ENCODE results near the gene PARD3. TPM values are rescaled to one million over a fixed set of nuclear protein-coding genes. Genes with fewer than 3 reads are reported as not detected.

The PARD3 gene
- total RNA-seq, 2 experiments from 2014 or later: 2.2 to 2.8 TPM

GRCh38 chr10:34773636-34774630 lies 41.2 kb downstream of the PARD3 start:
- ATAC-seq: no peak
- Mint-ChIP-seq H3K27ac (no peak overlapping the region), H3K4me1 (no peaks in the 10 kb centered on the region), H3K36me3 (ENCODE audit: low read depth) (no peaks in the 10 kb centered on the region), H3K9me3 (ENCODE audit: low read depth) (no peaks in the 10 kb centered on the region), H3K27me3 (peaks cover 13% of the 10 kb centered on the region), H3K4me3 (no peak overlapping the region)
- no peak for DNase-seq
- CTCF ChIA-PET: no interaction called here
- intact Hi-C loops (cut with DNase I, micrococcal nuclease): no loop called here
- POLR2A ChIA-PET: no interaction called here

- no peak overlapping the region for H3K27ac Mint-ChIP-seq
- no peak for ATAC-seq
- H3K9me3 Mint-ChIP-seq (ENCODE audit: low read depth): no peaks in the 10 kb centered on the region
- no peak for DNase-seq
- H3K27me3 Mint-ChIP-seq: peaks cover 10% of the 10 kb centered on the region
- H3K36me3 Mint-ChIP-seq (ENCODE audit: low read depth): no peaks in the 10 kb centered on the region
- CTCF ChIA-PET: no interaction called here
- intact Hi-C loops (cut with DNase I, micrococcal nuclease): no loop called here
- H3K4me3 Mint-ChIP-seq: no peak overlapping the region
- POLR2A ChIA-PET: no interaction called here
- no peaks in the 10 kb centered on the region for H3K4me1 Mint-ChIP-seq
Observed at GRCh38 chr10:34771525-34771924, 43.6 kb downstream of the PARD3 start.

GRCh38 chr10:34771106-34771505 lies 44.0 kb downstream of the PARD3 start:
- peaks cover 10% of the 10 kb centered on the region for H3K27me3 Mint-ChIP-seq

GRCh38 chr10:34769899-34770298 lies 45.2 kb downstream of the PARD3 start:
- ChIA-PET POLR2A (no interaction called here), CTCF (no interaction called here)
- intact Hi-C loops (cut with DNase I, micrococcal nuclease): no loop called here
- ATAC-seq (no peak), DNase-seq (no peak)
- Mint-ChIP-seq H3K9me3 (ENCODE audit: low read depth) (no peaks in the 10 kb centered on the region), H3K4me1 (no peaks in the 10 kb centered on the region), H3K4me3 (no peak overlapping the region), H3K27me3 (peaks cover 10% of the 10 kb centered on the region), H3K27ac (no peak overlapping the region), H3K36me3 (ENCODE audit: low read depth) (no peaks in the 10 kb centered on the region)

More at GRCh38 chr10:34771106-34771505, 44.0 kb downstream of the PARD3 start:
- Mint-ChIP-seq H3K4me1 (no peaks in the 10 kb centered on the region), H3K4me3 (no peak overlapping the region), H3K27ac (no peak overlapping the region), H3K9me3 (ENCODE audit: low read depth) (no peaks in the 10 kb centered on the region), H3K36me3 (ENCODE audit: low read depth) (no peaks in the 10 kb centered on the region)
- ATAC-seq (no peak), DNase-seq (no peak)
- intact Hi-C loops (cut with DNase I, micrococcal nuclease): no loop called here
- CTCF ChIA-PET: no interaction called here
- POLR2A ChIA-PET: no interaction called here

GRCh38 chr10:34768972-34769330 lies 46.1 kb downstream of the PARD3 start:
- Mint-ChIP-seq H3K36me3 (ENCODE audit: low read depth) (no peaks in the 10 kb centered on the region), H3K27ac (no peak overlapping the region), H3K4me3 (no peak overlapping the region), H3K27me3 (peaks cover 10% of the 10 kb centered on the region), H3K9me3 (ENCODE audit: low read depth) (no peaks in the 10 kb centered on the region), H3K4me1 (no peaks in the 10 kb centered on the region)
- ChIA-PET POLR2A (no interaction called here), CTCF (no interaction called here)
- ATAC-seq (no peak), DNase-seq (no peak)
- intact Hi-C loops (cut with DNase I, micrococcal nuclease): no loop called here

- no peaks in the 10 kb centered on the region for H3K4me1 Mint-ChIP-seq
- ChIA-PET POLR2A (no interaction called here), CTCF (no interaction called here)
- no peak overlapping the region for H3K4me3 Mint-ChIP-seq
- no peaks in the 10 kb centered on the region for H3K9me3 Mint-ChIP-seq (ENCODE audit: low read depth)
- no peaks in the 10 kb centered on the region for H3K36me3 Mint-ChIP-seq (ENCODE audit: low read depth)
- no peak for DNase-seq
- no peak for ATAC-seq
- H3K27ac Mint-ChIP-seq: no peak overlapping the region
- H3K27me3 Mint-ChIP-seq: peaks cover 10% of the 10 kb centered on the region
- intact Hi-C loops (cut with DNase I, micrococcal nuclease): no loop called here
Observed at GRCh38 chr10:34768261-34768971, 46.7 kb downstream of the PARD3 start.

GRCh38 chr10:34766811-34767494 lies 48.1 kb downstream of the PARD3 start:
- DNase-seq: no peak
- no peak for ATAC-seq
- H3K36me3 Mint-ChIP-seq (ENCODE audit: low read depth): no peaks in the 10 kb centered on the region
- intact Hi-C loops (cut with DNase I, micrococcal nuclease): no loop called here
- H3K4me3 Mint-ChIP-seq: no peak overlapping the region
- ChIA-PET POLR2A (no interaction called here), CTCF (interaction anchor here (1.6 kb wide), 1 partner anchor 112 kb away, joined by 3 read pairs; no protein-coding TSS in a partner anchor)
- H3K27me3 Mint-ChIP-seq: peaks cover 13% of the 10 kb centered on the region
- H3K27ac Mint-ChIP-seq: no peak overlapping the region
- no peaks in the 10 kb centered on the region for H3K4me1 Mint-ChIP-seq
- H3K9me3 Mint-ChIP-seq (ENCODE audit: low read depth): no peaks in the 10 kb centered on the region

- H3K4me1 Mint-ChIP-seq: no peaks in the 10 kb centered on the region
Observed at GRCh38 chr10:34766266-34766600, 48.9 kb downstream of the PARD3 start.

GRCh38 chr10:34764472-34764946 lies 50.6 kb downstream of the PARD3 start:
- no peak overlapping the region for H3K27ac Mint-ChIP-seq
- no peaks in the 10 kb centered on the region for H3K4me1 Mint-ChIP-seq
- ATAC-seq (no peak), DNase-seq (no peak)
- intact Hi-C loops (cut with DNase I, micrococcal nuclease): no loop called here
- no peak overlapping the region for H3K4me3 Mint-ChIP-seq
- ChIA-PET POLR2A (no interaction called here), CTCF (no interaction called here)
- no peaks in the 10 kb centered on the region for H3K9me3 Mint-ChIP-seq (ENCODE audit: low read depth)
- H3K27me3 Mint-ChIP-seq: peaks cover 6% of the 10 kb centered on the region
- H3K36me3 Mint-ChIP-seq (ENCODE audit: low read depth): no peaks in the 10 kb centered on the region

More at GRCh38 chr10:34766266-34766600, 48.9 kb downstream of the PARD3 start:
- Mint-ChIP-seq H3K9me3 (ENCODE audit: low read depth) (no peaks in the 10 kb centered on the region), H3K27ac (no peak overlapping the region), H3K4me3 (no peak overlapping the region), H3K27me3 (peaks cover 15% of the 10 kb centered on the region), H3K36me3 (ENCODE audit: low read depth) (no peaks in the 10 kb centered on the region)
- DNase-seq (no peak), ATAC-seq (no peak)
- POLR2A ChIA-PET: no interaction called here
- CTCF ChIA-PET: interaction anchor here (1.6 kb wide), 1 partner anchor 111 kb away, joined by 3 read pairs; no protein-coding TSS in a partner anchor
- intact Hi-C loops (cut with DNase I, micrococcal nuclease): no loop called here

GRCh38 chr10:34762603-34763299 lies 52.3 kb downstream of the PARD3 start:
- POLR2A ChIA-PET: no interaction called here
- intact Hi-C loops (cut with DNase I, micrococcal nuclease): no loop called here
- no peak overlapping the region for H3K27ac Mint-ChIP-seq
- no peak for DNase-seq
- no peaks in the 10 kb centered on the region for H3K36me3 Mint-ChIP-seq (ENCODE audit: low read depth)
- H3K4me1 Mint-ChIP-seq: peaks cover 9% of the 10 kb centered on the region
- H3K4me3 Mint-ChIP-seq: no peak overlapping the region
- H3K27me3 Mint-ChIP-seq: peaks cover 6% of the 10 kb centered on the region
- no peak for ATAC-seq
- CTCF ChIA-PET: interaction anchor here (0.7 to 1.0 kb wide), 2 partner anchors 15 to 29 kb away, joined by 3 to 4 read pairs; no protein-coding TSS in a partner anchor
- H3K9me3 Mint-ChIP-seq (ENCODE audit: low read depth): peaks cover 4% of the 10 kb centered on the region

- no peak overlapping the region for H3K4me3 Mint-ChIP-seq
- peaks cover 4% of the 10 kb centered on the region for H3K9me3 Mint-ChIP-seq (ENCODE audit: low read depth)
- H3K27me3 Mint-ChIP-seq: peaks cover 6% of the 10 kb centered on the region
- CTCF ChIA-PET: interaction anchor here (0.7 kb wide), 1 partner anchor 29 kb away, joined by 3 read pairs; no protein-coding TSS in a partner anchor
- H3K4me1 Mint-ChIP-seq: peaks cover 9% of the 10 kb centered on the region
- intact Hi-C loops (cut with DNase I, micrococcal nuclease): no loop called here
- DNase-seq: no peak
- POLR2A ChIA-PET: no interaction called here
- no peak overlapping the region for H3K27ac Mint-ChIP-seq
- ATAC-seq: no peak
- H3K36me3 Mint-ChIP-seq (ENCODE audit: low read depth): no peaks in the 10 kb centered on the region
Observed at GRCh38 chr10:34762156-34762555, 52.9 kb downstream of the PARD3 start.

Data from activated CD4-positive, alpha-beta T cell treated with anti-CD3 and anti-CD28 coated beads for 36 hours (primary cell).